SIG-M5 treated with dmso at 0.1 percent for 504 hours (cell line): ENCODE results near the gene ALS2CL.

ENCODE experiments used
- DNase-seq: peaks from one replicate; lab custom pipeline; 2025; ENCODE audit not compliant: unreplicated experiment; lab: John Stamatoyannopoulos, UW

Gene ALS2CL

GRCh38 chr3:46634856-46635255 lies 58.6 kb downstream of the ALS2CL start:
- no peak for DNase-seq

GRCh38 chr3:46632792-46633191 lies 60.7 kb downstream of the ALS2CL start:
- DNase-seq: no peak

- peak; percentile 67 for DNase-seq
Measured at GRCh38 chr3:46629551-46630517, 63.6 kb downstream of the ALS2CL start.

DNA sequence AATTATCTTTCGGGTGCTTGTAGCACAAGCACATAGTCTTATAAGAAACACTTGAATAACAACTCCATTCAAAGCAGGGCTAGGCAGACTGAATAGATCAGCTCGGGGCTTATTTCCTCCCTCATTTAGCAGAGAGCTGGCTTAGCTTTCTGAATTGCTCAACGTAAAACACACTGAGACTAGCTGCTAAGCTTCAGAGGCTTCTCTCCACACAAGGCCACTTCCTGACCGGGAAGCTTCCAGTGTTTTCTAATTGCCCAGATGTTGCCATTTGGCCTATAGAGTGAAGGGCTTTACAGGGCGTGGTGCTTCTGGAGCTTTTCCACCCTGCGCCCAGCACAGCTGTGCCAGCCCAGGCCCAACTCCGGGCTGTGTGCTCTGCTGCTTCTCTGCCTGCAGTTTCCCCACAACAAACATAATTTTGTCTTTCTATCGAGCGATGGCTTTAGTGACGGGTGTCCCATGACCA lies 64.5 kb downstream of the ALS2CL start:
- no peak for DNase-seq

DNA sequence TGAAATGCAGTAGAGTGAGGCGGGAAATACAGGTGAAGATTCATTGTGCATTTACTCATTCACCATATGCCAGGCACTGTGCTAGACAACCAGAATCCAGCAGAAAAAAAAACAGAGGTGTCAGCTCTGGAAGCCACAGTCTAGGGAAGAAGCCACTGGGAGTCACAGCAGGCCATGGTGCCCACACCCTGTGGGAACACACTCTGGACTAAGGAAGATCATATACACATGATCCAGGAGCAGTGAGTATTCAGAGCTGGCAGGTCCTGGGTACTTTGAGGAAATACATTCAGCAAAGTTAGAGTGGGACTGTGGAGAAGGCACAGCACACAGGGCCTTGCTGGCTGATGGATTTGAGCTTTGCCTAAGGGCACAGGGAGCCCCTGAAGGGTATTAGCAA lies 66.4 kb downstream of the ALS2CL start:
- no peak for DNase-seq

DNA sequence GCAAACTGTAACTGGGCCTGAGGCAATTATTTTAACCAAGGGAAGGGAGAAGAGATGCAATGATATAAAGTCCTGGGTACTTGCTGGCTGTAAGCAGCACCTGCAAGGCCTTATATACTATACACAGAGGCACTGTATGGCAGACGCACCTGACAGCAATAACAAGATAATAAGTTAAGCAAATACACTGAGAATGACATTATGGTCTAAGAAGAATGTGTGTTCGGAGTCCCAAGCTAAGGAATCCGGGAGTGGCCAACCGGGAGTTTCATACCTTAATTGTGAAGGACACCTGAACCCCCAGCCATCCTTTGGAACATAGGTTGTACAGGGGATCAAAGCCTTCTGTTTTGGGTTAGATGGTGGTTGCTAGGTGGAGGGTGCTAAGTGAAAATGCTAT lies 67.4 kb downstream of the ALS2CL start:
- no peak for DNase-seq

- no peak for DNase-seq
Measured at GRCh38 chr3:46624975-46625490, 68.4 kb downstream of the ALS2CL start.

DNA sequence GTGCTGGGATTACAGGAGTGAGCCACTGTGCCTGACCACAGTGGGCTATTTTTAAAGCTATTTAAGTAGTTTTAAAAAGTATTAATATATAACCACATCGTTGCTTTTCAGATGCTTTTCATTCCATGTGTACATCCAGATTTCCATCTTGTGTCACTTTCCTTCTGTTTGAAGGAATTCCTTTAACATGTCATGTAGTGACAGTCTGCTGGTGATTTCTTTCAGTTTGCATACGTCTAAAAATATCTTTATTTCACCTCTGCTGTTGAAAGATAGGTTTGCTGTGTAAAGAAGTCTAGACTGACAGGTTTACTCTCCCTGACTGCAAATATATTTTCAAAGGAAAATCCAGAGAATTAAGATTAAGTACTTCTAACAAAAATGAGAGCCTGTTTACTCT lies 68.9 kb downstream of the ALS2CL start:
- DNase-seq: no peak

DNA sequence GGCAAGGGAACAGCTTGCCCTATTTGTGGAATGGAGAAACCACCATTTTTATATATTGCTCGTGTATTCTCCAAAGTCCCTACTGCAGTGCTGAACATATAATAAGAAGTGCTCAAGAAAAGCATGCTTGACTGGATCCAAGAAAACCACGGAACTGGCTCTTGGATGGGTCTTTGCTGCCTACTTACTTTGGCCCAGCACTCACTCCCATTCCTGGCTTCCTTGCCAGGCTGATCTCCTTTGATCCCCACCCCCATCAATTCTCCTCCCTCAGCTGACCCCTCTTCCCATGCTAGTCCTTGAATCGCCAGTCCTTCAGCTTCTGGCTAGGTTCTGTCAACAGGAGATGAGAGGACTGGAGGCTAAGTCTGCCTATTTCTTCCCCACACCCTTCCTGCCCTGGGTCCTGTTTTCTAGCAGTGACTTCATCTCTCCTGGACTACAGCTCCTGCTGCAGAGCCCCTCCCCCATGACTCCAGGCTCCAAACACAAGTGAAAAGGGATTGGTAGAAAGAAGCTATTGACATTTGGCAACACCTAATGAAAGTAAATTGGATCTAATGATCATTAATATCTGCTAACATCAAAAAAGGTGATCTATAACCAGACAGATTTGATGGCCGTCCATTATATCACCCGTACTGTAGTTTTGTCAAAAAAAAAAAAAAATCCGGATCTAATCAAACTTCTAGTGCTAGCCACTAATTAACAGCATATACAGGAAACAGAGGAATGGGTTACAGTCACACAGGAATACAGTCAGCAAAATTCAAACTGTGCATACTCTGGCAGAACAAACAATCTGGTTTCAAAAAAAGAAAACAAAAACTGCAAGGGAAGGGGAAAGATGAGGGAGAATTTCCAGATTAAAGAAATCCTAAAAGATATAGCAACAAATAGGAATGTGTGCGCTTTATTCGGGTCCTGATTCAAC lies 73.4 kb downstream of the ALS2CL start:
- no peak for DNase-seq
